ENCODE results near the gene IL1R1.
A peak's percentile ranks its signal among the peaks of the same experiment; 100 is the strongest.

Gene IL1R1

DNA sequence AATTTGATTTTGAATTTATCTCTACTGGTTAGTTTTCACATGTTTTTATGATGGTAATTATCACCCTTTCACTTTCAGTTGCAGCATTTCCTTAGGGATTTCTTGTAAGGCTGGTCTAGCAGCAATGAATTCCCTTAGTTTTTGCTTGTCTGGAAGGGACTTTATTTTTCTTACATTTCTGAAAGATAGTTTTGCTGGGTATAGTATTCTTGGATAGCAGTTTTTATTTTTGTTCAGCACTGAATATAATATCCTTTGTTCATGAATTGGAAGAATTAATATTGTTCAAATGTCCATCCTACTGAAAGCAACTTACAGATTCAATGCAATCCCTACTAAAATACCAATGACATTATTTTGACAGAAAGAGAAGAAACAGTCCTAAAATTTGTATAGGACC is 74.5 kb downstream of the IL1R1 start:
- TF ChIP-seq, protein P1, sequence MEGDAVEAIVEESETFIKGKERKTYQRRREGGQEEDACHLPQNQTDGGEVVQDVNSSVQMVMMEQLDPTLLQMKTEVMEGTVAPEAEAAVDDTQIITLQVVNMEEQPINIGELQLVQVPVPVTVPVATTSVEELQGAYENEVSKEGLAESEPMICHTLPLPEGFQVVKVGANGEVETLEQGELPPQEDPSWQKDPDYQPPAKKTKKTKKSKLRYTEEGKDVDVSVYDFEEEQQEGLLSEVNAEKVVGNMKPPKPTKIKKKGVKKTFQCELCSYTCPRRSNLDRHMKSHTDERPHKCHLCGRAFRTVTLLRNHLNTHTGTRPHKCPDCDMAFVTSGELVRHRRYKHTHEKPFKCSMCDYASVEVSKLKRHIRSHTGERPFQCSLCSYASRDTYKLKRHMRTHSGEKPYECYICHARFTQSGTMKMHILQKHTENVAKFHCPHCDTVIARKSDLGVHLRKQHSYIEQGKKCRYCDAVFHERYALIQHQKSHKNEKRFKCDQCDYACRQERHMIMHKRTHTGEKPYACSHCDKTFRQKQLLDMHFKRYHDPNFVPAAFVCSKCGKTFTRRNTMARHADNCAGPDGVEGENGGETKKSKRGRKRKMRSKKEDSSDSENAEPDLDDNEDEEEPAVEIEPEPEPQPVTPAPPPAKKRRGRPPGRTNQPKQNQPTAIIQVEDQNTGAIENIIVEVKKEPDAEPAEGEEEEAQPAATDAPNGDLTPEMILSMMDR (IDR thresholded peaks at IDR 0.05; ENCODE audit: insufficient read depth, low read depth, low read length, missing control alignments), result no peak
- H3K4me3 ChIP-seq (ENCODE audit: low read length), result no peak overlapping the region
- DNase-seq (ENCODE audit: low read depth), result no peak

DNA sequence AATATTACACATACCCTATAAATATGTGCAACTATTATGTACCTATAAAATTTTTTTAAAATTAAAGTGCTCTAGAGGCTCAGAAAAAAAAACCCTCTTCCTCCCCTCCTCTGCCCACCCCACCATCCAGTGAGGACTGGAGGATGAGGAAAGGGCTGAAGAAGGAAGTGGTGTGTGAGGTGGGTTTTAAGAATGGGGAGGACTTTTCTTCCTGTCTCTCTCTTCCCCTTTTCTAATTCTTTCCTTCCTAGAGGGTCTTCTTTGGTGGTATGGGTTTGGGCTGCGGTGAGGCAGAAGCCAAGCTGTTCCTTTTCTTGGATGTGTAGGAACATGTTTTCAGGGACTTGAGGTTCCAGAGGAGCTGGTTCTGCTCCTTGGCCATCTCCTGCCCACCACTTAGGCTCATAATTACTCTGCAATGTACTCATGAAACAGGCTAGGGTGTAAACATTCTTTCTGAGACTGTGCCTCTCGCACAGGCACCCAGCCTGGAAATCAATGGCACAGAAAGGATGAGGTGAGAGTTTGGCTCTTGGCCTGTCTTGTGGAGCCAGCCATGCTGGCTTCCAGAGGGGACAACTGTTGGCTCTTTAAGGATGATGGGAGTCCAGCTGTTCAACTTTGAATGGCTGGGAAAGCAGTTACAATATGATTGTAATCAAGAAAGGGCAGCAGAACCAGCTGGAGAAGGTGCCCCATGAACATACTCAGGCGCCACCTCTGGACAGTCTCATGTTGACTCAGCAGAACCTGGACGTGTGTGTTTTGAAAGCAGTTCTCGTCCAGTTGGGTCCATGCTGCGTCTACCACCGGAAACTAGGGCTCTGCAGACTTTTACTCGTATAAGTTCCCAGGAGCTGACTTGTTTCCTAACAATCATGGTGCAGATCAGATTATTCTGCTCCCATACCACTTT is 82.5 kb downstream of the IL1R1 start:
- TF ChIP-seq, protein P1 (IDR thresholded peaks at IDR 0.05; ENCODE audit: insufficient read depth, low read depth, low read length, missing control alignments), result no peak
- H3K4me3 ChIP-seq (ENCODE audit: low read length), result no peak overlapping the region
- peak; percentile 69 for DNase-seq (ENCODE audit: low read depth)

DNA sequence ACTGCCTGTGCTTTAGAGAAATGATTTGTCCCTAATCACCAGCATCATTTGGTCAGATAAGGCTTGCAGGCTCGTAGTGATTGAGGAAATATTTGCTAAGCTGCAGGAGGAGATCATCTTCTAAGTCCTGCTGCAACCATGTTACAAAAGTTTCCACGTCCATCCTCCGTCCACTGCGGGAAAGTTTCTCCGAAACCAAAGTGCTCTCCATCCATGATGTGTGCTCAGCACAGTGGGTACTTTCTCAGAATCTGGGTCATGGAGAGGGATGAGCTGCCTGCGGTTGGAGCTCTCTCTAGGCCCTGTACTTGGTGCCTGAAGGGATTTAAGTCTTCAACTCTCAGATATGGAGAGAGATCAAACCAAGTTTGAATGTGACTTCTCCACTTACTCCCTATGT is 83.6 kb downstream of the IL1R1 start:
- no peak overlapping the region for H3K4me3 ChIP-seq (ENCODE audit: low read length)
- TF ChIP-seq, protein P1 (IDR thresholded peaks at IDR 0.05; ENCODE audit: insufficient read depth, low read depth, low read length, missing control alignments), result no peak
- no peak for DNase-seq (ENCODE audit: low read depth)

DNA sequence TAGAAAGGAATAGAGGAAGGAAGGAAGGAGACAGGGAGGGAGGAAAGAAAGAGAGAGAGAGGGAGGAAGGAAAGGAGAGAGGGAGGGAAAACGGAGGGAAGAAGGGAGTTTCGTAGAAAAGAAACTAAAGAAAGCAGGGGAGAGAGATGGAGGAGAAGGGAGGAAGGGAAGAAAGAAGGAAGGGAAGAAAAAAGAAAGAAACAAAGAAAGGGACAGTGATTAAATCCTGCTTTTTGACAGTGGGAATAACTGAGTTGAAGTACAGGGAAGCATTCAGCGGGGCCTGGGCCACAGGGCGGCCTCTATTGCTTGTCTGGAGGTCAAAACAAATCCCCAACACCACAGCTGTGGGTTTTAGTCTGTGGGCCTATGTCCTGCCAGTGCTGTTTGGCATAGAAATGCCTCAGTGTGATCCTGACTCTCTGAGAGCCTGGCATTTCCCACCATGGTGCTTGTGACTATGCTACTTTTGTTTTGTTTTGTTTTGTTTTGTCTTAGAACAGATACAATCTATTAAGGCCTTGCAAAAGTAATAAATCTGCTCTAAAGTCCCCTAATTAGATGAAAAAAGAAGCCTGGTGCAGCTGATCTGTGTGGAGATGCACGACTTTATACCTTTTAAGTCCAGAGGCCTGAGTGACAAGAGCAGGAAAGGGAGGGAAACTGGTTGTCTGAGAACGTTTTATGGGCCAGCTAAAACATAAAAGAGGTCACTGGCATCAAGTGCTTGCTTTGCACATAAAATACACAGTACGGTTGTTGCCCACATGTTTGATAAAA is 84.3 kb downstream of the IL1R1 start:
- TF ChIP-seq, protein P1 (IDR thresholded peaks at IDR 0.05; ENCODE audit: insufficient read depth, low read depth, low read length, missing control alignments), result no peak
- no peak overlapping the region for H3K4me3 ChIP-seq (ENCODE audit: low read length)
- DNase-seq (ENCODE audit: low read depth), result no peak

DNA sequence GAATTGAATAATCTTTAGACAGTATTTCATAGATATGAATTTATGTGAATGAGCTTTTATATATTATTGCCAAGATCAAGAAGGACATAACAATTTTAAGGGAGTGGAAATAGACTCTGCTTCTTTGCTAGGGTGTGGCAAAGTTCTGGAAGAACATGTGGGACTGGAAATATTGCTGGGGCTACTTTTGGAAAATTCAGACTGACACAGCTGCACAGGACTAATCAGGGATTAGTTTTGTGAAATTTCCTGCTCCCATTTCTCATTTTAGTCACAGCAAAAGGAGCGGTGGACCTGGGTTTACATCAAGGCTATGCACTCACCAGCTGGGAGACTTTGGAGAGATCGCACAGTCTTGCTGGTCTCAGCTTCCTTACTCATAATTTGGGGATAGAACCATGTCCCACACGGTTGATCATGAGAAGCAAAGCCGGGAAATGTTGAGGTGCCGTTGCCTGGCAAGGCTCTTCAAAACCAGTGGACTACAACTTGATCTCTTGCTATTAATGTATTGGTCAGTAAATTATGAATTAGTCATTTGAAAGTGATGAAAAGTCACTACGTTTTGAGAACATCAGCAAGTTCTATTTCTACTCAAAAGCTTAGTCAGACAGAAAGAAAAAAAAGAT is 86.7 kb downstream of the IL1R1 start:
- TF ChIP-seq, protein P1 (IDR thresholded peaks at IDR 0.05; ENCODE audit: insufficient read depth, low read depth, low read length, missing control alignments), result no peak
- DNase-seq (ENCODE audit: low read depth), result peak; percentile 52
- no peak overlapping the region for H3K4me3 ChIP-seq (ENCODE audit: low read length)

Data from epithelial cell of esophagus (primary cell).